ENCODE data around the gene TNFAIP8.

The TNFAIP8 gene

DNA sequence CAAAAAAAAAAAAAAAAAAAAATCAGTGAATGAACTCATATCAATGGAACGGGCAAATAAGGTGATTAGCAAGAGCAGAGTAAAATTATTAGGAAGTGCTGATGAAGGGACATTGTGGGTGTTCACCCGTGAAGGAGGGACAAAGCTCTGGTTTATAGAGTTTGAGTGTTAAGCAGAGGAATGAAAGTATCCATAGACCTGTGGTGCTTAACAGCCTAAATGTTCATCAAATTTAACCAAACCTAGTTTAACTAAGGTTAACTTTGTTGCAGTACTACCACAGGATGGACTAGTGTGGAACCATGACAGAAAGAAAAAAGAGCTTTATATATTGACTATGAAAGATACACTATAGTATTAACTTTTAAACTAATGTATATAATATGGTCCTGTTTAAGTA lies 44.1 kb upstream of the TNFAIP8 start:
- H3K36me3 ChIP-seq (ENCODE audit: control insufficient read depth, low read length), result no peaks in the 10 kb centered on the region
- no peaks in the 10 kb centered on the region for H3K9me2 ChIP-seq (replicated peaks; ENCODE audit: control insufficient read depth, low read length)
- no peaks in the 10 kb centered on the region for H4K20me1 ChIP-seq (ENCODE audit: control insufficient read depth, insufficient read depth, low read depth, low read length)
- peaks cover 21% of the 10 kb centered on the region for H3F3A ChIP-seq (ENCODE audit: control insufficient read depth, insufficient read depth)
- peaks cover 77% of the 10 kb centered on the region for H3K4me1 ChIP-seq (ENCODE audit: control insufficient read depth, low read length)
- no peaks in the 10 kb centered on the region for H3K27me3 ChIP-seq (ENCODE audit: control insufficient read depth, low read length)
- peaks cover 11% of the 10 kb centered on the region for H3K79me2 ChIP-seq (ENCODE audit: control insufficient read depth, low read length)
- H3K4me2 ChIP-seq (ENCODE audit: low read length), result no peak overlapping the region
- no peak overlapping the region for H3K27ac ChIP-seq (ENCODE audit: low read depth, low read length)
- H3K9me3 ChIP-seq (ENCODE audit: control insufficient read depth, insufficient read depth, low read length), result no peaks in the 10 kb centered on the region
- TF ChIP-seq, protein P1, sequence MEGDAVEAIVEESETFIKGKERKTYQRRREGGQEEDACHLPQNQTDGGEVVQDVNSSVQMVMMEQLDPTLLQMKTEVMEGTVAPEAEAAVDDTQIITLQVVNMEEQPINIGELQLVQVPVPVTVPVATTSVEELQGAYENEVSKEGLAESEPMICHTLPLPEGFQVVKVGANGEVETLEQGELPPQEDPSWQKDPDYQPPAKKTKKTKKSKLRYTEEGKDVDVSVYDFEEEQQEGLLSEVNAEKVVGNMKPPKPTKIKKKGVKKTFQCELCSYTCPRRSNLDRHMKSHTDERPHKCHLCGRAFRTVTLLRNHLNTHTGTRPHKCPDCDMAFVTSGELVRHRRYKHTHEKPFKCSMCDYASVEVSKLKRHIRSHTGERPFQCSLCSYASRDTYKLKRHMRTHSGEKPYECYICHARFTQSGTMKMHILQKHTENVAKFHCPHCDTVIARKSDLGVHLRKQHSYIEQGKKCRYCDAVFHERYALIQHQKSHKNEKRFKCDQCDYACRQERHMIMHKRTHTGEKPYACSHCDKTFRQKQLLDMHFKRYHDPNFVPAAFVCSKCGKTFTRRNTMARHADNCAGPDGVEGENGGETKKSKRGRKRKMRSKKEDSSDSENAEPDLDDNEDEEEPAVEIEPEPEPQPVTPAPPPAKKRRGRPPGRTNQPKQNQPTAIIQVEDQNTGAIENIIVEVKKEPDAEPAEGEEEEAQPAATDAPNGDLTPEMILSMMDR (IDR thresholded peaks at IDR 0.05; ENCODE audit: low read depth, low read length, poor library complexity, severe bottlenecking), result no peak
- no peak for TF ChIP-seq EZH2phosphoT487 (IDR thresholded peaks at IDR 0.05; ENCODE audit: borderline replicate concordance, low read length)
- no peak overlapping the region for H3K4me3 ChIP-seq (ENCODE audit: low read length)

DNA sequence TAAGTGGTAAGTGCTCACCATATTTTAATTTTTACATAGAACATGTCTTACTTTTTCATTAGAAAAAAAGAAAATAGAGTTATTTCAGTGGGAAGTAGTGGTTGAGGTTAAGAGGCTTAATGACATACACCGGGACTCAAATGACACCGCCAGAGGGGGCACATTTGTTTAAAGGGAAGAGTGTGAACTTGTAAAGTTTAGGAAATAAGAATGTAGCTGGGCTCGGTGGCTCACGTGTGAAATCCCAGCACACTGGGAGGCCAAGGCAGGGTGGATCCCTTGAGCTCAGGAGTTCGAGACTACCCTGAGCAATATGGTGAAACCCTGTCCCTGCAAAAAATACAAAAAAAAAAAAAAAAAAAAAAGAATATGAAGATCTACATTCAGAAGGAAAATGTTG lies 43.4 kb upstream of the TNFAIP8 start:
- no peaks in the 10 kb centered on the region for H3K36me3 ChIP-seq (ENCODE audit: control insufficient read depth, low read length)
- TF ChIP-seq, protein P1 (IDR thresholded peaks at IDR 0.05; ENCODE audit: low read depth, low read length, poor library complexity, severe bottlenecking), result no peak
- no peak for TF ChIP-seq EZH2phosphoT487 (IDR thresholded peaks at IDR 0.05; ENCODE audit: borderline replicate concordance, low read length)
- H3F3A ChIP-seq (ENCODE audit: control insufficient read depth, insufficient read depth), result peaks cover 21% of the 10 kb centered on the region
- peaks cover 9% of the 10 kb centered on the region for H3K79me2 ChIP-seq (ENCODE audit: control insufficient read depth, low read length)
- no peaks in the 10 kb centered on the region for H4K20me1 ChIP-seq (ENCODE audit: control insufficient read depth, insufficient read depth, low read depth, low read length)
- H3K27ac ChIP-seq (ENCODE audit: low read depth, low read length), result no peak overlapping the region
- H3K4me1 ChIP-seq (ENCODE audit: control insufficient read depth, low read length), result peaks cover 75% of the 10 kb centered on the region
- H3K9me2 ChIP-seq (replicated peaks; ENCODE audit: control insufficient read depth, low read length), result no peaks in the 10 kb centered on the region
- H3K9me3 ChIP-seq (ENCODE audit: control insufficient read depth, insufficient read depth, low read length), result no peaks in the 10 kb centered on the region
- H3K27me3 ChIP-seq (ENCODE audit: control insufficient read depth, low read length), result no peaks in the 10 kb centered on the region
- no peak overlapping the region for H3K4me3 ChIP-seq (ENCODE audit: low read length)
- H3K4me2 ChIP-seq (ENCODE audit: low read length), result no peak overlapping the region

DNA sequence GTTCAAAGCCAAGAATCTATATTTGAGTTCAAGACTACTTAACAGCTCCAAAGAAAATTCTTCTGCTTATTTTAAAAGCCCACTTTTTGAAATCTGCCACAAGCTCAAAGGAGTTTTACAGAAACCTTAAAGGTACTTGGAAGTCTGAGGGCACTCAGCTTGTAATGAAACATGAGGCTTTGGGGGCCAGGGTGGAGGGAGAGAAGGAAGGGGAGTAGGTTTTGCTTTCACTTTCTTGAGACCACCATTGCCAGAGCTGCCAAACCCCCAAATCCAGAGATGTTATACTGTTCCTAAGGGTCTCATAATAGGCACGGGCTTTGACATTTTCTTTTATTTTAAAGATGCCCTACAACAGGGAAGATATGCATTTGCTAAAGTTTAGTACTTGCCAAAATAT lies 42.6 kb upstream of the TNFAIP8 start:
- Histone ChIP-seq H3K9me2 (replicated peaks; ENCODE audit: control insufficient read depth, low read length) (no peaks in the 10 kb centered on the region), H4K20me1 (ENCODE audit: control insufficient read depth, insufficient read depth, low read depth, low read length) (no peaks in the 10 kb centered on the region), H3K4me3 (ENCODE audit: low read length) (no peak overlapping the region), H3K9me3 (ENCODE audit: control insufficient read depth, insufficient read depth, low read length) (no peaks in the 10 kb centered on the region), H3K27ac (ENCODE audit: low read depth, low read length) (no peak overlapping the region), H3F3A (ENCODE audit: control insufficient read depth, insufficient read depth) (peaks cover 15% of the 10 kb centered on the region), H3K4me1 (ENCODE audit: control insufficient read depth, low read length) (peaks cover 75% of the 10 kb centered on the region), H3K27me3 (ENCODE audit: control insufficient read depth, low read length) (no peaks in the 10 kb centered on the region), H3K79me2 (ENCODE audit: control insufficient read depth, low read length) (peaks cover 9% of the 10 kb centered on the region), H3K36me3 (ENCODE audit: control insufficient read depth, low read length) (no peaks in the 10 kb centered on the region), H3K4me2 (ENCODE audit: low read length) (no peak overlapping the region)
- TF ChIP-seq, protein P1 (IDR thresholded peaks at IDR 0.05; ENCODE audit: low read depth, low read length, poor library complexity, severe bottlenecking), result no peak
- TF ChIP-seq EZH2phosphoT487 (IDR thresholded peaks at IDR 0.05; ENCODE audit: borderline replicate concordance, low read length), result no peak

All from DOHH2 (cell line).